Vagina (tissue), 2 donors: Measurements from ENCODE around the gene MXRA7.

Experiments
- CTCF ChIP-seq, 3 experiments: fragments of 450-650 bp in 2 of 3; fragments of 200-600 bp in 1 of 3; sonication (generic) in 1 of 3; IDR thresholded peaks; one replicate each; pipeline ENCODE4 v1.5.1; 2017 to 2019; ENCODE audit warnings: antibody characterized with exemption in 3 of 3, mild to moderate bottlenecking in 2 of 3, moderate library complexity in 2 of 3
- POLR2A ChIP-seq, 2 donors: fragments of 450-650 bp; IDR thresholded peaks; one replicate each; pipeline ENCODE4 v1.6.1; 2017; ENCODE audit warnings: antibody characterized with exemption in 2 of 2, mild to moderate bottlenecking in 2 of 2, moderate library complexity in 2 of 2

GRCh38 chr17:76646712-76647111 lies 64.1 kb downstream of the MXRA7 start:
- TF ChIP-seq POLR2A (IDR thresholded peaks at IDR 0.05) (no peak), CTCF (IDR thresholded peaks at IDR 0.05) (no peak)
